GM12874 (cell line): Measurements from ENCODE around the gene DNAJB12.

ENCODE experiments used
- TF ChIP-seq, protein P1 (sequence below): IDR thresholded peaks from 2 replicates; pipeline ENCODE4 v1.5.1; 2011; ENCODE audit warnings: low read depth, mild to moderate bottlenecking, control low read depth, low read length, moderate library complexity; ENCODE audit not compliant: insufficient read depth

DNAJB12 gene

DNA sequence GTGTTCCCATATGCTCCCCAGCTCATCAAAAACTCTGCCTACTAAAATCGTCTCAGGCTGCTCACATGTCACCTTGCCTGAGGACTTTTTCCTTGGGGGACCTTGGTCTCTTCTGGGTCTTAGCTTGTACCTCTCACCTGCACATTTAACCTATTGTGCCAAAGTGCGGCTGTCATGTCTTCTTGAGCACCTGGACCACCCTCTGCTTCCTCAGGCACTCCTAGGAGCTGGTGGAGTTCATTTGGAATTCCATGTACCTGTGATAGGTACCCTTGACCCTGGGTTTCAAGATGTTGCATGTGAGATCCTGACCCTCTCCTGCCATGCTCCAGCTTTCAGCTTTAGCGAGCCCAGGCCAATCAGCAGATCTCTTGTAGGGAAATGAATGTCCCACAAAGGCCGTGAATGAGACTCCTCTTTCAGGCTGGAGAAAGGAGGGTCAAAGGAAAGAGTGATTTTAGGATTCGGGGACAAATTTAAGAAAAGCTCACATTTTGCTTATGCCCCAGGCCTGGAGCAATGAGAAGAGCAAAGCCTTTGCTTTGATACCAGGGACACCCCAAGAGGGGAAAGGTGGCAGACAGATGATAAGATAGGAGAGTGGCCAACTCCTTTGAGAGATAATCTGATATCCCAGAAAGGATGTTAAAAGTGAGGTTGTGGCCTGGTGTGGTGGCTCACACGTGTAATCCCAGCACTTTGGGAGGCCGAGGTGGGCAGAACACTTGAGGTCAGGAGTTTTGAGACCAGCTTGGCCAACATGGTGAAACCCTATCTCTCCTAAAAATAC is 10.6 kb upstream of the DNAJB12 start:
- TF ChIP-seq, protein P1, sequence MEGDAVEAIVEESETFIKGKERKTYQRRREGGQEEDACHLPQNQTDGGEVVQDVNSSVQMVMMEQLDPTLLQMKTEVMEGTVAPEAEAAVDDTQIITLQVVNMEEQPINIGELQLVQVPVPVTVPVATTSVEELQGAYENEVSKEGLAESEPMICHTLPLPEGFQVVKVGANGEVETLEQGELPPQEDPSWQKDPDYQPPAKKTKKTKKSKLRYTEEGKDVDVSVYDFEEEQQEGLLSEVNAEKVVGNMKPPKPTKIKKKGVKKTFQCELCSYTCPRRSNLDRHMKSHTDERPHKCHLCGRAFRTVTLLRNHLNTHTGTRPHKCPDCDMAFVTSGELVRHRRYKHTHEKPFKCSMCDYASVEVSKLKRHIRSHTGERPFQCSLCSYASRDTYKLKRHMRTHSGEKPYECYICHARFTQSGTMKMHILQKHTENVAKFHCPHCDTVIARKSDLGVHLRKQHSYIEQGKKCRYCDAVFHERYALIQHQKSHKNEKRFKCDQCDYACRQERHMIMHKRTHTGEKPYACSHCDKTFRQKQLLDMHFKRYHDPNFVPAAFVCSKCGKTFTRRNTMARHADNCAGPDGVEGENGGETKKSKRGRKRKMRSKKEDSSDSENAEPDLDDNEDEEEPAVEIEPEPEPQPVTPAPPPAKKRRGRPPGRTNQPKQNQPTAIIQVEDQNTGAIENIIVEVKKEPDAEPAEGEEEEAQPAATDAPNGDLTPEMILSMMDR = no peak

DNA sequence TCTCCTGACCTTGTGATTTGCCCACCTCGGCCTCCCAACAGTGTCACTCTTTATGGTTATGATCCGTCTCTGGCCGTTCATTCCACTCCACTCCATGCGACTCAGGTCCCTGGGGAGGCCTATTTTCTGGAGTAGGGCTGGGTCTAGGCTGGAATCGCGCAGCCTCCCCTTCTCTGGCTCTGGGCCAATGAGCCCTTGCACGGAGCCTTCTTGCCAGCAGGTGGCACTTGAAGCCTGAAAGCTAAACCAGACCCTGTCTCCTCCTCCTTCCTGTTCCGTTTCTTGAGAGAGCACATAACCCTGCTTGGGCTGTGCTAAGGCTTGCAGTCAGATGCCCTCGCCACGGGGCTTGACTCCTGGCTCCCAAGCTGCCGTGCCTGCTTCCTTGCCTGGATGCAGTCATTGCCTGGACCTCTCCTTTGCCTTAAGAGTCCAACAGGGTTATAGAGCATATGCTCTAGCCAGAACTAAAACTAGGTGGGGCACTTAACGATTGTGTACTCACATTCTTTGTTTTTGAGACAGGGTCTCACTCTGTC is 9.6 kb upstream of the DNAJB12 start:
- TF ChIP-seq, protein P1 = peak; percentile 96

DNA sequence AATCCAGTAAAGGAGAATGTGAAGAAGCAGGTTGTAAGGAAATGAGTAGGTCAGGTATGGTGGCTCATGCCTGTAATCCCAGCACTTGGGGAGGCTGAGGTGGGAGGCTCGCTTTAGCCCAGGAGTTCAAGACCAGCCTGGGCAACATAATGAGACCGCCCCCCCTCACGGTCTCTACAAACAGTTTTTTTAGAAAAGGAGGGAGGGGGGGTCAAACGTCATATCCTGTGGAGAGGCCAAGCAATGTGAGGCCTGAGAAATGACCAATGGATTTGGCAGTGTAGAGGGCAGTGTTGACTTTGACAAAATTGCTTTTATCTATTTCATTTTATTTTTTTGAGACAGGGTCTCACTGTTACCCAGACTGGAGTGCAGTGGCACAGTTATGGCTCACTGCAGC is 2.3 kb upstream of the DNAJB12 start:
- TF ChIP-seq, protein P1 = no peak

DNA sequence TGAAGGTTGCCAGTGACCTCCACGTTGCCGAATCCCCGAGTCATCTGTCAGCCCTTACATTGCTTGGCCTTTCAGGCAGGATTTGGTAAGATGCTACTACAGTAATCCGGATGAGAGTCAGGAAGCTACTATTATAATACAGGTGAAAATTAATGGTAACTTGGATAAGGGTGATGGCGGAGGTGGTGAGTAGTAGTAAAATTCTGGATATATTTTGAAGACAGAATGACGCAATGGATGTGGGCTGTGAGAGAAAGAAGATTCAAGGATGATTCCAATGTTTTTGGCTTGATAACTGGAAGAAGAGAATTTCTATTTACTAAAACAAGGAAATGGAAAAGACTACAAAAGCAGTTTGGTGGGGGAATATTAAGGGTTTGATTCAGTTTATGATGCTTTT is 1.4 kb upstream of the DNAJB12 start:
- TF ChIP-seq, protein P1 = no peak

DNA sequence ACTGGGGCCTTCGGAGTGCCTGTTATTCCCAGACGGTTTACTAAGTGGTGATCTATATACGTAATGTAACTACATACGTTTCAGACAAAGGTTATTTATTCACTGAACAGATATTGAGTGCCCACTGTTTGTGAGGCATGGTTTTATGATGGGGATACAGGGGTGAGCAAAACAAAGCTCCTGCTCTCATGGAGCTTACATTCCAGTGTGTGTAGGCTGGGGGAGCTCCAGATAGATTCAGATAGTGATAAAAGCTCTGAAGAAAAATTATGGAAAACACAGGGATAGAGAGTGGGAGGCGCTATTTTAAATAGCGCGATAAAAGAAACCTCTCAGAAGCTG is 466 bp upstream of the DNAJB12 start:
- TF ChIP-seq, protein P1 = no peak

DNA sequence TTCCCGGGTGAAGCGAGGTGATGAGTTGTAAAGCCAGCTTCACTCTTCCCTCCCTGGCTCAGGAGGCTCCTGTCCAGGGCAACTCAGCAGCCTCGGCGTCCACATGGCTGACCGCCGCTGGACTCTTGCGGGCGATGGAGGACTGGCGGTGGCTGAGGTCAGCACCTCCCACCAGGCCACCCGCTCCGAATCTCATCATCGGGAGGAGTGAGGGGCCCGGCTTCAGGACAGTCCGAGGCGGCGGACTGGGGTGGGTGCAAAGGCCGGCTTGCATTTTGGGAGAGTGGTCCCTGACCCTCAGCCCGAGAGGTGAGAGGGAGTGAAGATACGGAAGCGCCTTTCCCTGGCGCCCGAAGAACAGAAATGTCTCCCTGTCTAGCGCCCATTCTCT is 759 bp downstream of the DNAJB12 start:
- TF ChIP-seq, protein P1 = no peak

DNA sequence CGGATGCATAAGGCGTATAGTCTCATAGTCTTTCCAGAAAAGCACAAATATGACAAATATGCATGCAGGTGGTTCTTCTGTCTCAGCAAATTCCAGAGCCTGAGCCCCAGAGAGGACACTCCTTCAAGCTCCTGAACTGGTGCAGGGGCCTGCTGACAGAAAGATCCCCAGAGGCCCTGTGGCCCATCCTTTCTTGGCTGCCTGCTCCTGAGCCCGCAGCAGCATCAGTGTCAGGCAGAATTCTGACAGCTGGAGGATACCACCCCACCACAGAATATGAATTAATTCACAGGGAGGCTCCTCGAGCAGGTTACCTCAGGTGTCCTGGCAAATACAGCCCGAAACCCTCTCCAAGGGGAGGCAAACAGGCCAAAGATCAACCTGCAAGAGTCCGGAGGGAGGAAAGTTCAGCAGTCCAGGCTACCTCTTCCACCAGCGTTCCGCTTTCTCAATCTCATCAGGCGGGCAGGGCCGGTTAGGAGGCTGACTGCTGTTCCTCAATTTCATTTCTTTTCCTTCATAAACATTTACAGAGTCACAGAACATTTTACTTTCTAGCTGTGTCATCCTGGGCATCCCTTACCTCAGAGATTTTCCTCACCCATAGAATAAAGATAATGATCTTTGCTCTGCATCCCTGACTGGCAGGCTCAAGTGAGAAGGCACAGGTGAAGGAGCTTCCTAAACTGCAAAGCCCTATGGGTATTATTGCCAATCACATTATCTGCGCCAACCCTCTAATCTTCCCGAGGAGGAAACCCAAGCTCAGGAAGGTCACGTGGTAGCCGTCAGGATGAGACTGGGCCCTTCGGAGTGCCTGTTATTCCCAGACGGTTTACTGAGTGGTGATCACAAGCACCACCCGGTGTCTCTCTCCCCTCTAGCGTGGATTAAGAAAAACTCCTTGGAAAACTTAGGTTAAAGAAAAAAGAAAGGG is 1.4 kb downstream of the DNAJB12 start:
- TF ChIP-seq, protein P1 = no peak
